Osteoblast (primary cell): ENCODE data around the gene CCT7. TPM values are rescaled to one million over a fixed set of nuclear protein-coding genes. Genes with fewer than 3 reads are reported as not detected.

Experiments
- DNase-seq: peaks from one replicate; pipeline ENCODE4 v3.0.0; 2011; ENCODE audit warnings: low spot score, mixed read lengths; ENCODE audit not compliant: insufficient read length; ENCODE audit errors: missing footprints
- H2AFZ ChIP-seq: 2 replicates; pipeline ENCODE4 v1.6.0; 2011; ENCODE audit warnings: mild to moderate bottlenecking, low read length
- H3K27ac ChIP-seq: 2 replicates; pipeline ENCODE4 v1.5.1; 2011; ENCODE audit warnings: mild to moderate bottlenecking, low read depth, low read length, moderate library complexity
- H3K27me3 ChIP-seq: 2 replicates; pipeline ENCODE4 v1.6.0; 2012; ENCODE audit warnings: mild to moderate bottlenecking, control low read depth, inconsistent platforms, low read length, moderate library complexity; ENCODE audit not compliant: insufficient read depth
- H3K36me3 ChIP-seq: 2 replicates; pipeline ENCODE4 v1.5.1; 2011; ENCODE audit warnings: mild to moderate bottlenecking, low read length, control low read depth, moderate library complexity; ENCODE audit not compliant: insufficient read depth
- H3K4me1 ChIP-seq: 2 replicates; pipeline ENCODE4 v1.5.1; 2011; ENCODE audit warnings: mild to moderate bottlenecking, low read length, control low read depth, moderate library complexity; ENCODE audit not compliant: insufficient read depth
- H3K4me2 ChIP-seq: 2 replicates; pipeline ENCODE4 v1.6.0; 2011; ENCODE audit warnings: mild to moderate bottlenecking, low read length; ENCODE audit not compliant: insufficient read depth
- H3K4me3 ChIP-seq: fragments of 200-600 bp; sonication (generic); 3 replicates; pipeline ENCODE4 v1.5.1; 2012; ENCODE audit warnings: mild to moderate bottlenecking, low read length, inconsistent platforms; ENCODE audit not compliant: insufficient read depth
- H3K79me2 ChIP-seq: 2 replicates; pipeline ENCODE4 v1.6.0; 2012; ENCODE audit warnings: mild to moderate bottlenecking, low read length, control low read depth, inconsistent platforms; ENCODE audit not compliant: insufficient read depth
- H3K9me3 ChIP-seq: 2 replicates; pipeline ENCODE4 v1.5.1; 2011; ENCODE audit warnings: low read depth, low read length, control low read depth
- H4K20me1 ChIP-seq: 2 replicates; pipeline ENCODE4 v1.6.0; 2012; ENCODE audit warnings: mild to moderate bottlenecking, low read length, control low read depth; ENCODE audit not compliant: insufficient read depth
- total RNA-seq: library from RNA; depleted of rRNA; stranded (reverse); fragments of >200 nt; gene quantifications from 2 replicates; pipeline ENCODE4 v1.2.3, GENCODE V29; 2012
- TF ChIP-seq, protein P1 (sequence below): IDR thresholded peaks from 2 replicates; pipeline ENCODE4 v1.5.1; 2011; ENCODE audit warnings: mild to moderate bottlenecking, low read depth, low read length, moderate library complexity; ENCODE audit errors: extremely low read depth

The CCT7 gene
- total RNA-seq, 1 donor: 200 TPM

DNA sequence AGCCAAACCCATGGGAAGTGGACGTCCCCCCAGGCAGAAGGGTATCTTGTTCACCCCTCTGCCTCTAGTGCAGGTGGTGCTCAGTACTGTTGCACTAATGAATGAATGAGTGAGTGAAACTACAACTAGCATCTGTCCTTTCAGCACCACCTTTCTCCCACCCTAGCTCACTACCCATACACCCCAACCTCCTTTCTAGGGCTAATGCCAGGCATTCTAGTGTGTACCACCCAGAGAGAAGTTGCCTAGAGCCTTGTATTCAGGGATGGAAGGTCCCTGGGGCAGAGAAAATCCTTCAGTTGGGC, 22.5 kb downstream of the CCT7 start:
- no peaks in the 10 kb centered on the region for H3K4me1 ChIP-seq
- H3K4me2 ChIP-seq: no peak overlapping the region
- no peaks in the 10 kb centered on the region for H3K79me2 ChIP-seq
- H2AFZ ChIP-seq: no peak overlapping the region
- TF ChIP-seq, protein P1, sequence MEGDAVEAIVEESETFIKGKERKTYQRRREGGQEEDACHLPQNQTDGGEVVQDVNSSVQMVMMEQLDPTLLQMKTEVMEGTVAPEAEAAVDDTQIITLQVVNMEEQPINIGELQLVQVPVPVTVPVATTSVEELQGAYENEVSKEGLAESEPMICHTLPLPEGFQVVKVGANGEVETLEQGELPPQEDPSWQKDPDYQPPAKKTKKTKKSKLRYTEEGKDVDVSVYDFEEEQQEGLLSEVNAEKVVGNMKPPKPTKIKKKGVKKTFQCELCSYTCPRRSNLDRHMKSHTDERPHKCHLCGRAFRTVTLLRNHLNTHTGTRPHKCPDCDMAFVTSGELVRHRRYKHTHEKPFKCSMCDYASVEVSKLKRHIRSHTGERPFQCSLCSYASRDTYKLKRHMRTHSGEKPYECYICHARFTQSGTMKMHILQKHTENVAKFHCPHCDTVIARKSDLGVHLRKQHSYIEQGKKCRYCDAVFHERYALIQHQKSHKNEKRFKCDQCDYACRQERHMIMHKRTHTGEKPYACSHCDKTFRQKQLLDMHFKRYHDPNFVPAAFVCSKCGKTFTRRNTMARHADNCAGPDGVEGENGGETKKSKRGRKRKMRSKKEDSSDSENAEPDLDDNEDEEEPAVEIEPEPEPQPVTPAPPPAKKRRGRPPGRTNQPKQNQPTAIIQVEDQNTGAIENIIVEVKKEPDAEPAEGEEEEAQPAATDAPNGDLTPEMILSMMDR: no peak
- DNase-seq: no peak
- no peak overlapping the region for H3K4me3 ChIP-seq
- peaks cover 16% of the 10 kb centered on the region for H4K20me1 ChIP-seq
- no peaks in the 10 kb centered on the region for H3K27me3 ChIP-seq
- H3K27ac ChIP-seq: no peak overlapping the region
- H3K36me3 ChIP-seq: peaks cover 30% of the 10 kb centered on the region
- no peaks in the 10 kb centered on the region for H3K9me3 ChIP-seq

DNA sequence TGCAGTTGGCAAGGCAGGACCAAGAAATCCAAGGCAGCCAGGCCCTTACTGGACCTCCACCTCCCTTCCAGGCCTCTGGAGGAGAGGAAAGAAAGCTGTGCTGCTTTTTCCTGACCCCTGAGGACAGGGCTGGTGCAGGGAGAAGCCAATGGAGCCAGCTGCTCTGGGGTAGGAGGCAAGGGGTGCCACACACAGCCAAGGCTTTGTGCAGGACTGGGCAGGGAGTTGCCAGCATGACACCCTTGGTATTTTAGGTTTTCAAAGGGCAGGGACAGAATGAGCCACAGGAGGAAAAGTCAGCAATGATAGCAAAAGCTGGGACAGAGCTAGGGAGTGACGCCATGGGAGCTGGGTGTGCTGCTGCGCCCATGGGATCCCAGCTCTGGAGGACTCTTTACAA, 22.9 kb downstream of the CCT7 start:
- Histone ChIP-seq H3K27me3 (no peaks in the 10 kb centered on the region), H3K4me2 (no peak overlapping the region), H3K4me3 (no peak overlapping the region), H3K27ac (no peak overlapping the region), H3K9me3 (no peaks in the 10 kb centered on the region), H4K20me1 (peaks cover 16% of the 10 kb centered on the region), H3K4me1 (no peaks in the 10 kb centered on the region), H3K36me3 (peaks cover 27% of the 10 kb centered on the region), H2AFZ (no peak overlapping the region), H3K79me2 (no peaks in the 10 kb centered on the region)
- TF ChIP-seq, protein P1: no peak
- peak; percentile 53 for DNase-seq

DNA sequence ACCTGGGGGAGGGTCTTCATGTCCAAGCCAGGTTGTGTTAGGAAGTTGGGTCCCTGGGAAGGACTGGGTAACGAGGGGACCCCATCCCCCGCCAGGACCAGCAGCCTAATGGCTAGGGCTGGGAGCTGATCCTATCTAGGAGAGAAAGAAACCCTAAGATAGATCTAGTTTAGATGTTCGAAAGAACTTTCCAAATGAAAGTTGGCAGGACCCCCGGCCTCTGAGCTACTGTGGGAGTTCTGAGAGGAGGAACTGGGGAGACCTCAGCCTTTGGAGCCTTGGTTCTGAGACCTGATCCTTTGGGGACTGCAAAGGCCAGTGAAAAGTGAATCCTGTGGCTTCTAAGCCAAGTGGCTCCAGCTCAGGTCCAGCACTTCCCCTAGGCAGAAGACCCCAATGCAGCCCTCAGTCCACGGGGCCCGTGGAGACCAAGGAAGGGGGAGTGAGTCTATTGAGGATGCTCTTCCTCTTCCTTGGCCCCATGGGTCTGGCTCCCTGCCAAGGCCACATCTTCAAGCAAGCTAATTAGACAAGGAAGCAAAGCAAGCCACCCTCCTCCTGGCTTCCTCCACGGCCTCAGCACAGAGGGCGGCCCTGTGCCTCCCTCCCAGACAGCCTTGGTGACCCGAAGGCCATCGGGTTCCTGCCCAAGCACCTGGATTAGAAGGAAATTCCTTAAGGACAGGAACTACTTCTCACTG, 23.5 kb downstream of the CCT7 start:
- Histone ChIP-seq H3K36me3 (peaks cover 23% of the 10 kb centered on the region), H3K27me3 (no peaks in the 10 kb centered on the region), H4K20me1 (peaks cover 16% of the 10 kb centered on the region), H2AFZ (no peak overlapping the region), H3K9me3 (no peaks in the 10 kb centered on the region), H3K79me2 (no peaks in the 10 kb centered on the region), H3K4me2 (no peak overlapping the region), H3K4me1 (no peaks in the 10 kb centered on the region), H3K27ac (no peak overlapping the region), H3K4me3 (no peak overlapping the region)
- TF ChIP-seq, protein P1: no peak
- peak; percentile 64 for DNase-seq

DNA sequence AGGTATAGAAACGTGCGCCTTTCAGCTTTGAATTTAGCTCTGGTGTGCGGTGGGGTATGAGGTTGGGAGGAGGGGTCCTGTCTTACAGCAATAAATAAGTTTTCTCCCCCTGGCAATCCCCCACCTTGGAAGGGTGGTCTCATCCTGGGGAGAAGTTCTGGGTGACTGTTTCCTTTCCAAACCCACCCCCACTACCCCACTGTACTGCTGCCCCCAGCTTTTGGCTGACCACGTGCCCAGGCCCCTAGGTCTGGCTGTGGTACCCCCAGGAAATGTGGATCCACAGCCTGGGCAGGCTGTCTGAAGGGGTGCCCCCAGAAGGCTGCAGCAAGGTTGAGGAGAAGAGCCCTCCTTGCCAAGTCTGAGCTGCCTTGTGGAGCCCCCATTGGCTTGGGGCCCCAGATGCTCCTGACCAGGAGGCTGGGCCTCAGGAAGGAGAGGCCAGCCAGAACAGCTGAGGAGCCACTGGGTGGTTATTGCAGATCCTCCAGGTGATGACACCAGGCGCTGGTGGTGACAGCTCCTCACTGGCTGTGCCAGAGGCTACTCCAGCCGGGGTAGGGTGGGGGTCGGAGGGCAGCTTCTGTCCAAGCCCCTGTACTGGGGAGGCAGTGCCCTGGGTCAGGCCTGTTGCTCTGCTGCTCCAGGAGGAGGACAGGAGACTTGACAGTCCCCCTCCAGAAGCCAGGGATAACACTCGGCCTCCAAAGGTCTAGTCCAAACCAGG, 24.2 kb downstream of the CCT7 start:
- TF ChIP-seq, protein P1: no peak
- no peak overlapping the region for H3K4me3 ChIP-seq
- H3K27me3 ChIP-seq: no peaks in the 10 kb centered on the region
- peak; percentile 88 for DNase-seq
- no peaks in the 10 kb centered on the region for H3K4me1 ChIP-seq
- no peak overlapping the region for H3K4me2 ChIP-seq
- peaks cover 14% of the 10 kb centered on the region for H4K20me1 ChIP-seq
- H3K27ac ChIP-seq: no peak overlapping the region
- no peak overlapping the region for H2AFZ ChIP-seq
- no peaks in the 10 kb centered on the region for H3K9me3 ChIP-seq
- no peaks in the 10 kb centered on the region for H3K79me2 ChIP-seq
- H3K36me3 ChIP-seq: peaks cover 16% of the 10 kb centered on the region
